GM12891 (cell line): ENCODE measurements around the gene BRD3.
A peak's percentile ranks its signal among the peaks of the same experiment; 100 is the strongest.
"Not testable (repeated sequence)": the region's sequence is repeated elsewhere in the genome, so short reads cannot be mapped to it uniquely, and the experiment has no call there.

ENCODE experiments used
- DNase-seq: peaks from one replicate; pipeline ENCODE4 v3.0.0; 2011; ENCODE audit warnings: low spot score; ENCODE audit not compliant: insufficient read length
- FAIRE-seq: peaks from 2 replicates; lab custom pipeline; 2011; peaks lifted over from hg19 to GRCh38; lab: Jason Lieb, UNC
- PAX5 ChIP-seq: IDR thresholded peaks from 2 replicates; pipeline ENCODE4 v1.6.1; 2011; ENCODE audit warnings: low read length, moderate library complexity, mild to moderate bottlenecking; ENCODE audit not compliant: insufficient read depth, severe bottlenecking
- POLR2A ChIP-seq: IDR thresholded peaks from 2 replicates; pipeline ENCODE4 v1.6.1; 2011; ENCODE audit warnings: low read depth, low read length, control low read depth
- POLR2AphosphoS5 ChIP-seq: IDR thresholded peaks from 2 replicates; pipeline ENCODE4 v1.6.1; 2011; ENCODE audit warnings: low read depth, low read length, control low read depth
- POU2F2 ChIP-seq: IDR thresholded peaks from 2 replicates; pipeline ENCODE4 v1.6.1; 2011; ENCODE audit warnings: low read depth, mild to moderate bottlenecking, control low read depth, low read length, moderate library complexity
- SPI1 ChIP-seq: IDR thresholded peaks from 2 replicates; pipeline ENCODE4 v1.6.1; 2011; ENCODE audit warnings: low read depth, low read length, control low read depth
- TAF1 ChIP-seq: IDR thresholded peaks from 2 replicates; pipeline ENCODE4 v1.6.1; 2011; ENCODE audit warnings: low read depth, low read length, control low read depth

The BRD3 gene

GRCh38 chr9:133992780-133993634 is 74.8 kb downstream of the BRD3 start:
- peak; percentile 84 for DNase-seq
- peak; percentile 97 for FAIRE-seq
- TF ChIP-seq POLR2A (0 out of 2 replicates have a peak, but pooled peaks have one; percentile 26), TAF1 (no peak), POLR2AphosphoS5 (0 out of 2 replicates have a peak, but pooled peaks have one; percentile 28)

GRCh38 chr9:133991964-133992779 is 75.7 kb downstream of the BRD3 start, which contains the start of gene VAV2:
VAV2 (minus strand) TSS chr9:133992324; CDS start chr9:133992278, 46 bp downstream.
- TF ChIP-seq TAF1 (peak; percentile 70), POU2F2 (no peak), POLR2A (peak; percentile 22; the same call in 1 of the 2 replicates)
- DNase-seq: no peak
- peak; percentile 90 for FAIRE-seq

- no peak for DNase-seq
- no peak for FAIRE-seq
- TF ChIP-seq POLR2AphosphoS5: no peak
- TF ChIP-seq TAF1: no peak
- no peak for TF ChIP-seq PAX5
- no peak for TF ChIP-seq POU2F2
- TF ChIP-seq POLR2A: no peak
- TF ChIP-seq SPI1: no peak
These were observed 76.5 kb downstream of the BRD3 start for GRCh38 chr9:133991214-133991921.

- DNase-seq (no peak), FAIRE-seq (no peak)
- TF ChIP-seq TAF1 (no peak), PAX5 (no peak), SPI1 (no peak), POLR2AphosphoS5 (no peak), POU2F2 (no peak), POLR2A (no peak)
These were observed 77.2 kb downstream of the BRD3 start for GRCh38 chr9:133990366-133991213.

- FAIRE-seq: peak; percentile 52
- no peak for DNase-seq
- TF ChIP-seq PAX5 (no peak), SPI1 (no peak), POU2F2 (no peak), TAF1 (no peak), POLR2AphosphoS5 (no peak), POLR2A (no peak)
These were observed 78.0 kb downstream of the BRD3 start for GRCh38 chr9:133989625-133990365.

GRCh38 chr9:133988771-133989170 is 79.1 kb downstream of the BRD3 start:
- not testable (repeated sequence) for FAIRE-seq, DNase-seq

GRCh38 chr9:133987946-133988665 is 79.7 kb downstream of the BRD3 start:
- no peak for FAIRE-seq
- TF ChIP-seq TAF1: no peak
- no peak for TF ChIP-seq POLR2A
- TF ChIP-seq PAX5: no peak
- TF ChIP-seq POLR2AphosphoS5: no peak
- no peak for TF ChIP-seq POU2F2
- TF ChIP-seq SPI1: no peak
- no peak for DNase-seq

- no peak for FAIRE-seq
- TF ChIP-seq POLR2A (no peak), PAX5 (no peak), SPI1 (no peak), TAF1 (no peak), POLR2AphosphoS5 (no peak), POU2F2 (no peak)
- DNase-seq: no peak
These were observed 80.4 kb downstream of the BRD3 start for GRCh38 chr9:133987446-133987788.
